Osteoblast (primary cell): ENCODE data around the gene TOP1. TPM values are rescaled to one million over a fixed set of nuclear protein-coding genes. Genes with fewer than 3 reads are reported as not detected.

Experiments
- DNase-seq: peaks from one replicate; pipeline ENCODE4 v3.0.0; 2011; ENCODE audit warnings: low spot score, mixed read lengths; ENCODE audit not compliant: insufficient read length; ENCODE audit errors: missing footprints
- H2AFZ ChIP-seq: 2 replicates; pipeline ENCODE4 v1.6.0; 2011; ENCODE audit warnings: mild to moderate bottlenecking, low read length
- H3K27ac ChIP-seq: 2 replicates; pipeline ENCODE4 v1.5.1; 2011; ENCODE audit warnings: mild to moderate bottlenecking, low read depth, low read length, moderate library complexity
- H3K27me3 ChIP-seq: 2 replicates; pipeline ENCODE4 v1.6.0; 2012; ENCODE audit warnings: mild to moderate bottlenecking, control low read depth, inconsistent platforms, low read length, moderate library complexity; ENCODE audit not compliant: insufficient read depth
- H3K36me3 ChIP-seq: 2 replicates; pipeline ENCODE4 v1.5.1; 2011; ENCODE audit warnings: mild to moderate bottlenecking, low read length, control low read depth, moderate library complexity; ENCODE audit not compliant: insufficient read depth
- H3K4me1 ChIP-seq: 2 replicates; pipeline ENCODE4 v1.5.1; 2011; ENCODE audit warnings: mild to moderate bottlenecking, low read length, control low read depth, moderate library complexity; ENCODE audit not compliant: insufficient read depth
- H3K4me2 ChIP-seq: 2 replicates; pipeline ENCODE4 v1.6.0; 2011; ENCODE audit warnings: mild to moderate bottlenecking, low read length; ENCODE audit not compliant: insufficient read depth
- H3K4me3 ChIP-seq: fragments of 200-600 bp; sonication (generic); 3 replicates; pipeline ENCODE4 v1.5.1; 2012; ENCODE audit warnings: mild to moderate bottlenecking, low read length, inconsistent platforms; ENCODE audit not compliant: insufficient read depth
- H3K79me2 ChIP-seq: 2 replicates; pipeline ENCODE4 v1.6.0; 2012; ENCODE audit warnings: mild to moderate bottlenecking, low read length, control low read depth, inconsistent platforms; ENCODE audit not compliant: insufficient read depth
- H3K9me3 ChIP-seq: 2 replicates; pipeline ENCODE4 v1.5.1; 2011; ENCODE audit warnings: low read depth, low read length, control low read depth
- H4K20me1 ChIP-seq: 2 replicates; pipeline ENCODE4 v1.6.0; 2012; ENCODE audit warnings: mild to moderate bottlenecking, low read length, control low read depth; ENCODE audit not compliant: insufficient read depth
- CTCF ChIP-seq: IDR thresholded peaks from 2 replicates; pipeline ENCODE4 v1.5.1; 2011; ENCODE audit warnings: mild to moderate bottlenecking, low read depth, low read length, moderate library complexity; ENCODE audit errors: extremely low read depth
- total RNA-seq: library from RNA; depleted of rRNA; stranded (reverse); fragments of >200 nt; gene quantifications from 2 replicates; pipeline ENCODE4 v1.2.3, GENCODE V29; 2012

TOP1 gene
- total RNA-seq, 1 donor = 10.5 TPM

- no peak overlapping the region for H2AFZ ChIP-seq
- H4K20me1 ChIP-seq = peaks cover 9% of the 10 kb centered on the region
- no peaks in the 10 kb centered on the region for H3K27me3 ChIP-seq
- no peak overlapping the region for H3K27ac ChIP-seq
- peaks cover 82% of the 10 kb centered on the region for H3K36me3 ChIP-seq
- no peak overlapping the region for H3K4me2 ChIP-seq
- no peak for TF ChIP-seq CTCF
- H3K4me3 ChIP-seq = no peak overlapping the region
- peak; percentile 97 for DNase-seq
- no peaks in the 10 kb centered on the region for H3K9me3 ChIP-seq
- peaks cover 4% of the 10 kb centered on the region for H3K79me2 ChIP-seq
- no peaks in the 10 kb centered on the region for H3K4me1 ChIP-seq
These were observed 141.2 kb downstream of the TOP1 start for GRCh38 chr20:41169791-41170351.

- H3K79me2 ChIP-seq = peaks cover 4% of the 10 kb centered on the region
- H3K4me2 ChIP-seq = no peak overlapping the region
- no peaks in the 10 kb centered on the region for H3K9me3 ChIP-seq
- H3K4me3 ChIP-seq = no peak overlapping the region
- H4K20me1 ChIP-seq = peaks cover 9% of the 10 kb centered on the region
- H3K4me1 ChIP-seq = no peaks in the 10 kb centered on the region
- peaks cover 78% of the 10 kb centered on the region for H3K36me3 ChIP-seq
- no peak overlapping the region for H3K27ac ChIP-seq
- H3K27me3 ChIP-seq = no peaks in the 10 kb centered on the region
- peak; percentile 39 for DNase-seq
- no peak for TF ChIP-seq CTCF
- H2AFZ ChIP-seq = no peak overlapping the region
These were observed 141.9 kb downstream of the TOP1 start for GRCh38 chr20:41170386-41171105.

- peaks cover 9% of the 10 kb centered on the region for H4K20me1 ChIP-seq
- H3K4me3 ChIP-seq = no peak overlapping the region
- no peak for TF ChIP-seq CTCF
- H3K79me2 ChIP-seq = peaks cover 4% of the 10 kb centered on the region
- peaks cover 3% of the 10 kb centered on the region for H3K4me1 ChIP-seq
- no peak overlapping the region for H2AFZ ChIP-seq
- no peak for DNase-seq
- H3K27ac ChIP-seq = no peak overlapping the region
- H3K9me3 ChIP-seq = no peaks in the 10 kb centered on the region
- no peaks in the 10 kb centered on the region for H3K27me3 ChIP-seq
- peaks cover 73% of the 10 kb centered on the region for H3K36me3 ChIP-seq
- no peak overlapping the region for H3K4me2 ChIP-seq
These were observed 143.2 kb downstream of the TOP1 start for GRCh38 chr20:41171736-41172295.
